ENCODE data around the gene C3orf22.
A peak's percentile ranks its signal among the peaks of the same experiment; 100 is the strongest.
"Not testable (repeated sequence)": the region's sequence is repeated elsewhere in the genome, so short reads cannot be mapped to it uniquely, and the experiment has no call there.

The C3orf22 gene

GRCh38 chr3:126558336-126559071, at the start of gene C3orf22:
C3orf22 (minus strand) TSS chr3:126558932; CDS start chr3:126553390, 5,542 bp downstream.
- DNase-seq (ENCODE audit: low read depth in 2 of 2): no peak

- peak in 1 of 2 experiments; percentile 16 for DNase-seq (ENCODE audit: low read depth in 2 of 2)
Observed at GRCh38 chr3:126607214-126607908, 48.6 kb upstream of the C3orf22 start.

GRCh38 chr3:126606001-126606400, 47.3 kb upstream of the C3orf22 start:
- no peak for DNase-seq (ENCODE audit: low read depth in 2 of 2)

GRCh38 chr3:126604691-126605090, 46.0 kb upstream of the C3orf22 start:
- DNase-seq (ENCODE audit: low read depth in 2 of 2): no peak

GRCh38 chr3:126599101-126599500, 40.4 kb upstream of the C3orf22 start:
- DNase-seq (ENCODE audit: low read depth in 2 of 2): no peak

- not testable (repeated sequence) for DNase-seq (ENCODE audit: low read depth in 2 of 2)
Observed at GRCh38 chr3:126595479-126595878, 36.7 kb upstream of the C3orf22 start.

GRCh38 chr3:126591515-126591914, 32.8 kb upstream of the C3orf22 start:
- not testable (repeated sequence) for DNase-seq (ENCODE audit: low read depth in 2 of 2)

- no peak for DNase-seq (ENCODE audit: low read depth in 2 of 2)
Observed at GRCh38 chr3:126582311-126582710, 23.6 kb upstream of the C3orf22 start.

GRCh38 chr3:126581569-126581968, 22.8 kb upstream of the C3orf22 start:
- DNase-seq (ENCODE audit: low read depth in 2 of 2): no peak

GRCh38 chr3:126580746-126581145, 22.0 kb upstream of the C3orf22 start:
- DNase-seq (ENCODE audit: low read depth in 2 of 2): no peak

GRCh38 chr3:126578702-126579101, 20.0 kb upstream of the C3orf22 start:
- DNase-seq (ENCODE audit: low read depth in 2 of 2): no peak

GRCh38 chr3:126577261-126577660, 18.5 kb upstream of the C3orf22 start:
- DNase-seq (ENCODE audit: low read depth in 2 of 2): no peak

- no peak for DNase-seq (ENCODE audit: low read depth in 2 of 2)
Observed at GRCh38 chr3:126573492-126574117, 14.9 kb upstream of the C3orf22 start.

GRCh38 chr3:126571078-126571477, 12.3 kb upstream of the C3orf22 start:
- no peak for DNase-seq (ENCODE audit: low read depth in 2 of 2)

GRCh38 chr3:126570103-126570541, 11.4 kb upstream of the C3orf22 start:
- DNase-seq (ENCODE audit: low read depth in 2 of 2): no peak

- no peak for DNase-seq (ENCODE audit: low read depth in 2 of 2)
Observed at GRCh38 chr3:126569390-126569975, 10.8 kb upstream of the C3orf22 start.

GRCh38 chr3:126568776-126569342, 10.1 kb upstream of the C3orf22 start:
- no peak for DNase-seq (ENCODE audit: low read depth in 2 of 2)

- no peak for DNase-seq (ENCODE audit: low read depth in 2 of 2)
Observed at GRCh38 chr3:126567696-126568438, 9.1 kb upstream of the C3orf22 start.

GRCh38 chr3:126562737-126563276, 4.1 kb upstream of the C3orf22 start:
- DNase-seq (ENCODE audit: low read depth in 2 of 2): no peak

GRCh38 chr3:126557761-126558160, 971 bp downstream of the C3orf22 start:
- DNase-seq (ENCODE audit: low read depth in 2 of 2): no peak

GRCh38 chr3:126557415-126557745, 1.4 kb downstream of the C3orf22 start:
- DNase-seq (ENCODE audit: low read depth in 2 of 2): no peak
